GM12891 (cell line): ENCODE results near the gene DLG1.

Experiments used
- DNase-seq: peaks from one replicate; pipeline ENCODE4 v3.0.0; 2011; ENCODE audit warnings: low spot score; ENCODE audit not compliant: insufficient read length
- FAIRE-seq: peaks from 2 replicates; lab custom pipeline; 2011; peaks lifted over from hg19 to GRCh38; lab: Jason Lieb, UNC
- PAX5 ChIP-seq: IDR thresholded peaks from 2 replicates; pipeline ENCODE4 v1.6.1; 2011; ENCODE audit warnings: low read length, moderate library complexity, mild to moderate bottlenecking; ENCODE audit not compliant: insufficient read depth, severe bottlenecking
- POLR2A ChIP-seq: IDR thresholded peaks from 2 replicates; pipeline ENCODE4 v1.6.1; 2011; ENCODE audit warnings: low read depth, low read length, control low read depth
- POLR2AphosphoS5 ChIP-seq: IDR thresholded peaks from 2 replicates; pipeline ENCODE4 v1.6.1; 2011; ENCODE audit warnings: low read depth, low read length, control low read depth
- POU2F2 ChIP-seq: IDR thresholded peaks from 2 replicates; pipeline ENCODE4 v1.6.1; 2011; ENCODE audit warnings: low read depth, mild to moderate bottlenecking, control low read depth, low read length, moderate library complexity
- SPI1 ChIP-seq: IDR thresholded peaks from 2 replicates; pipeline ENCODE4 v1.6.1; 2011; ENCODE audit warnings: low read depth, low read length, control low read depth
- TAF1 ChIP-seq: IDR thresholded peaks from 2 replicates; pipeline ENCODE4 v1.6.1; 2011; ENCODE audit warnings: low read depth, low read length, control low read depth

Gene DLG1

DNA sequence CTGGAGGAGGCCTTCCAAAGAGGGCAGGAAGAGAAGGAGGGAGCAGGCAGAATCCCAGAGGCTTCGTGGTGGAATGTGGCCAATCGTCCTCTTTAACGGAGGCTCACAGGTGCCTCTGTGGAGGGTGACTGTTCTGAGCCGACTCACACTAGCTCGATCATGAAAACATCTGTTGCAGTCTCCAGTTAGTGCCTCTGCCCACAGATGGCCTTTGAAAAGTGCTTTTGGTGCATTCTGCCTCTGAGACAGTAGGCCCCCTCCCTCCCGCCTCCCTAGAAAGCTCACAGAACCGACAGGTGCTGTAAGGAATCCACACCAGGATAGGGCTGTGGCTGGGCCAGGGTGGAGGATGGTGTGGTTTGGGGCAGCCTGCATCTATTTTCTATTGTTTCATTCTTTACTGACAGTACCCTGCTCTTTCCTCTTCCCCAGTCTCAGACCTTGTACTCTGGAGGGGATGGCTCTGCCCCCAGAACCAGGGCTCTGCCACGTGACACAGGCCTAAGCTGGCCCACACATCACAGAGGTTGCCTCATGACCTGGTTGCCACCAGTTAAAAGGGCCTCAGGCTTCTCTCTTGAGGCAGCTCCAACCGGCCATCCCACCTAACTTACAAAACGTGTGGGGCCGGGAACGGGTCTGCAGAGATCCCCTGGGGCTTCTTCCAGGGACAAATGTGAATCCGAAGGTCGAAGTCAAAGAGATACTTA, 302.6 kb downstream of the DLG1 start:
- TF ChIP-seq PAX5: no peak
- no peak for TF ChIP-seq POLR2AphosphoS5
- TF ChIP-seq POU2F2: no peak
- no peak for DNase-seq
- FAIRE-seq: no peak

DNA sequence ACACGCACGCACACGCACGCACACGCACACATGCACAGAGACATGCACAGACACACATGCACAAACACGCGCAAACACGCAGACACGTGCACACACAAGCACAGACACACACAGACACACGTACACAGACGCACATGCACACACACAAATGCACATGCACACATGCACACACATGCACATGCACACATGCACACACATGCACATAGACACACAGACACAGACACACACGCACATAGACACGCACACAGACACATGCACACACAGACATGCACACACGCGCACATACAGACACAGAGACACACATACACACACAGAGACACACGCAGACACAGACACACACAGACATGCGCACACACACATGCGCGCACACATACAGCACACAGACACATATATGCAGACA, 303.4 kb downstream of the DLG1 start:
- FAIRE-seq: peak; percentile 90
- TF ChIP-seq PAX5: no peak
- no peak for TF ChIP-seq SPI1
- peak; percentile 56; the same call in 1 of the 2 replicates for TF ChIP-seq POLR2AphosphoS5
- peak; percentile 64; the same call in 1 of the 2 replicates for TF ChIP-seq POU2F2
- DNase-seq: no peak

DNA sequence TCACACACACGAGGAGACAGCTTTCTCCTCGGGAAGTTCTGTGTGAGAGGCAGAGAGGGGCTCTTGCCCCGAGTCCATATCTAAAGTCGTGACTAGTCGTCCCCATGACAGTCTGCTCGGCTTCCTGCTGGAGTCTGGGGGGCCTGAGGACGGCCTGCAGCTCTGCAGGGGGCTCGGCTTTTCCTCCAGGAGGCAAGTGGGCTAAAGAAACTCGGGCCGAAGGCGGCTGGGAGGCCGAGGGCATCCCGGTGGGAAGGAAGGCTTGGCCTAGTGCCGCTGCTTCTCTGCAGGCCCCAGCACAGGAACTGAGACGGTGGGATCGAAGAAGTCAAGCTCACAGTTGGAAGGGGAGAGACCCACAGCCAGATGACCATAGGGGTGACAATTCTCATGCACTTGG, 304.4 kb downstream of the DLG1 start:
- DNase-seq (no peak), FAIRE-seq (no peak)
- TF ChIP-seq POU2F2 (no peak), TAF1 (no peak), POLR2AphosphoS5 (no peak), PAX5 (no peak), SPI1 (no peak), POLR2A (no peak)
